ENCODE results near the gene SLC9B1.
"Not testable (repeated sequence)": the region's sequence is repeated elsewhere in the genome, so short reads cannot be mapped to it uniquely, and the experiment has no call there.

The SLC9B1 gene

GRCh38 chr4:102877477-102878106 lies 141.9 kb downstream of the SLC9B1 start:
- not testable (repeated sequence) for FAIRE-seq

- no peak for FAIRE-seq
Measured at GRCh38 chr4:102871772-102872171, 147.7 kb downstream of the SLC9B1 start.

GRCh38 chr4:102869569-102870197 lies 149.8 kb downstream of the SLC9B1 start:
- FAIRE-seq = no peak

- no peak for FAIRE-seq
Measured at GRCh38 chr4:102868781-102869568, 150.5 kb downstream of the SLC9B1 start, which contains the start of gene CISD2. TSS of gene CISD2 (plus strand) at chr4:102868992. CDS start at chr4:102869085, 93 bp downstream.

GRCh38 chr4:102868153-102868780 lies 151.2 kb downstream of the SLC9B1 start:
- FAIRE-seq = no peak

- FAIRE-seq = no peak
Measured at GRCh38 chr4:102867278-102868152, 152.0 kb downstream of the SLC9B1 start.

GRCh38 chr4:102865327-102865726 lies 154.2 kb downstream of the SLC9B1 start:
- FAIRE-seq = not testable (repeated sequence)

- no peak for FAIRE-seq
Measured at GRCh38 chr4:102862747-102863146, 156.8 kb downstream of the SLC9B1 start.

- FAIRE-seq = no peak
Measured at GRCh38 chr4:102862016-102862415, 157.5 kb downstream of the SLC9B1 start.

- FAIRE-seq = no peak
Measured at GRCh38 chr4:102860611-102861324, 158.7 kb downstream of the SLC9B1 start.

GRCh38 chr4:102858828-102859464 lies 160.6 kb downstream of the SLC9B1 start:
- FAIRE-seq = no peak

Measured in TTC549 (cell line).